AG10803 (cell line): ENCODE measurements around the gene LIPH.

Experiments used
- DNase-seq: peaks from one replicate; pipeline ENCODE4 v3.0.0; 2010; ENCODE audit warnings: low read depth
- H3K4me3 ChIP-seq: 2 replicates; pipeline ENCODE4 v1.5.1; 2011; ENCODE audit warnings: mild to moderate bottlenecking, low read length, control low read depth
- TF ChIP-seq, protein P1 (sequence below): conservative IDR thresholded peaks from 2 replicates; pipeline ENCODE4 v1.5.1; 2011; ENCODE audit warnings: mild to moderate bottlenecking, low read length, control low read depth, inconsistent platforms

LIPH gene

DNA sequence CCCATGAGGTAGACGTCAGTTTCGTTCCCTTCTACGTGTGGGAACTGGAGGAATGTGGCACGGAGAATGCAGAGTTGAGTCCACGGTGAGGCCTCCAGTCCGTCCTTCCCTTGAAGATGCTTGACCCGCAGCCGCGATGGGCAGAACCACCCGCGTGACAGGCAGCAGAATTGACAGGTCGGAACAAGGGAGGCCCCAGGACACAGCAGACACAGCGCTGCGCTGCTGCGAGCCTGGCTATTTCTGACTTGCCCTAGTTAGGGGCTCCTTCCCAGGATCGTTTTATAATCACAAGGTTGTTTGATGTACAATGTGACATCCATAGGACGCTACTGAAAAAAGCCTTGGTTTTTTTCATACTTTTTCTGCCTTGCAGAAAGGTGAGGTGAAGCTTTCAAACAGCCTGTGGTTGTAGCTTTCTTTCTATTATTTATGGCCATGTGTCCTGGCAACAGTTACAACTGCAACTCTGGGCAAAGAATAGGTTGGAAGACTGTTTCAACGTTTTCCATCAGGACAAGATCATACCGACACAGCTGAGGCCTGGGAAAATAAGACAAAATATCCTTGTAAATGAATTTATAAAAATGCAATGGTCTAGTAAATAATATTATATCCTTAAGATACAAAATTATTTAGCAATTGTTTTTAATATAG lies 43.9 kb downstream of the LIPH start:
- H3K4me3 ChIP-seq: no peak overlapping the region
- TF ChIP-seq, protein P1, sequence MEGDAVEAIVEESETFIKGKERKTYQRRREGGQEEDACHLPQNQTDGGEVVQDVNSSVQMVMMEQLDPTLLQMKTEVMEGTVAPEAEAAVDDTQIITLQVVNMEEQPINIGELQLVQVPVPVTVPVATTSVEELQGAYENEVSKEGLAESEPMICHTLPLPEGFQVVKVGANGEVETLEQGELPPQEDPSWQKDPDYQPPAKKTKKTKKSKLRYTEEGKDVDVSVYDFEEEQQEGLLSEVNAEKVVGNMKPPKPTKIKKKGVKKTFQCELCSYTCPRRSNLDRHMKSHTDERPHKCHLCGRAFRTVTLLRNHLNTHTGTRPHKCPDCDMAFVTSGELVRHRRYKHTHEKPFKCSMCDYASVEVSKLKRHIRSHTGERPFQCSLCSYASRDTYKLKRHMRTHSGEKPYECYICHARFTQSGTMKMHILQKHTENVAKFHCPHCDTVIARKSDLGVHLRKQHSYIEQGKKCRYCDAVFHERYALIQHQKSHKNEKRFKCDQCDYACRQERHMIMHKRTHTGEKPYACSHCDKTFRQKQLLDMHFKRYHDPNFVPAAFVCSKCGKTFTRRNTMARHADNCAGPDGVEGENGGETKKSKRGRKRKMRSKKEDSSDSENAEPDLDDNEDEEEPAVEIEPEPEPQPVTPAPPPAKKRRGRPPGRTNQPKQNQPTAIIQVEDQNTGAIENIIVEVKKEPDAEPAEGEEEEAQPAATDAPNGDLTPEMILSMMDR: no peak
- no peak for DNase-seq

DNA sequence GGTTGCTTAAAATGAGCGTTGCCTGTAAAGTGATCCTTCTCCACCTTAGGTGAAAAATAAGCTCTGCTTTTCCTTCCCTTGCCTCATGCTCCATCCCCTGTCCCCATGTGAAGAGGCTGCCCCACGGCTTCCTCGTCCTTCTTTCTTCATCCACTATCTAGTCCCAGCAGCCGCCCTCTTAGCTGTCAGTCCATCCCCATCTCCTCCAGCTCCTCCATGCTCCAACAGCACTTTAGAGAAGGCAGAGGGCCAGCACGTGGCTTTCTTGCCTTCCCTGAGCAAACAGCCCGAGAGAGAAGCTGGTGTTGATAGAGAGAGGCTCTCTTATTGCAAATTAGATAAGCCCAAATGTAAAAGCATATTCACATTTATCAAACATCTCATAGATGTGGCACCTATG lies 44.5 kb downstream of the LIPH start:
- TF ChIP-seq, protein P1: no peak
- DNase-seq: no peak
- no peak overlapping the region for H3K4me3 ChIP-seq

DNA sequence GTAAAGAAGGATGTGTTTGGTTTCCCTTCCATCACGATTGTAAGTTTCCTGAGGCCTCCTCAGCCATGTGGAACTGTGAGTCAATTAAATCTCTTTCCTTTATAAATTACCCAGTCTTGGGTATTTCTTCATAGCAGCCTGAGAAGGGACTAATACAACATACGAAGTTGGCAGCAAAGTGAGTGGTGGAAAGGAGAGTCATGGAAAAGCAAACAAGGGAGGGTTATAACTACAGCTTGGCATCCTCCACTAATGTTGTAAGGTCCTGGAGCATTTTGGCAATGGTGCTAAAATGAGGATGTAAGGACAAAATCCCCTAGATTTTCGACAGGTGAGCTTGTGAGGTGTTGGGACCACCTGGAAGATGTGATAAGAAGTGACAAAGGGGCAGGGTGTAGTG lies 47.8 kb downstream of the LIPH start:
- no peak overlapping the region for H3K4me3 ChIP-seq
- DNase-seq: no peak
- TF ChIP-seq, protein P1: no peak

GRCh38 chr3:185503521-185503920 lies 48.9 kb downstream of the LIPH start:
- DNase-seq: no peak
- TF ChIP-seq, protein P1: no peak

DNA sequence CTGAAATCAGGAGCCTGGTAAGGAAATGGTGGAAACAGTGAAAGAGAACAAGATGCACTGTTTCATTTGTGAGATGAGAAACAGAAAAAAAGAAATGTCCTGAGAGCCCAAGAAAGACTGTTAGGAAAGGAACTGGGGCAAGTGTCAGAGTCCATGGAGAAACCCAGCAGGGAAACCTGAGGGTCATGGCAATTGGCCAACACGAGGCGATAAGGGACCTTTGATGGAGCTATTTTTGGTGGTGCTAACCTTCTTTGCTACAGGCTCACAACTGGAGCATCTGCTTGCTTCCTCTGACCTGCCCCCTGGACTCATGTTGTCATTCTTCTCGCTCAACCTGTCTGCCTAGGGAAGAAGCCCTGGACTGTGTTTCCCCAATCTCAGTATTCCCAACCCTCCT lies 49.4 kb downstream of the LIPH start:
- no peak overlapping the region for H3K4me3 ChIP-seq
- TF ChIP-seq, protein P1: no peak
- no peak for DNase-seq

More at GRCh38 chr3:185503521-185503920, 48.9 kb downstream of the LIPH start:
- no peak overlapping the region for H3K4me3 ChIP-seq

GRCh38 chr3:185498503-185499396 lies 53.6 kb downstream of the LIPH start, which contains the start of gene TMEM41A:
TMEM41A (minus strand) TSS chr3:185499035; CDS start chr3:185498961, 74 bp downstream.
- TF ChIP-seq, protein P1: no peak
- peak within 1 kb of the TSS; percentile 92 for H3K4me3 ChIP-seq
- DNase-seq: peak; percentile 88
